ENCODE results near the gene SCYGR5.

DNA sequence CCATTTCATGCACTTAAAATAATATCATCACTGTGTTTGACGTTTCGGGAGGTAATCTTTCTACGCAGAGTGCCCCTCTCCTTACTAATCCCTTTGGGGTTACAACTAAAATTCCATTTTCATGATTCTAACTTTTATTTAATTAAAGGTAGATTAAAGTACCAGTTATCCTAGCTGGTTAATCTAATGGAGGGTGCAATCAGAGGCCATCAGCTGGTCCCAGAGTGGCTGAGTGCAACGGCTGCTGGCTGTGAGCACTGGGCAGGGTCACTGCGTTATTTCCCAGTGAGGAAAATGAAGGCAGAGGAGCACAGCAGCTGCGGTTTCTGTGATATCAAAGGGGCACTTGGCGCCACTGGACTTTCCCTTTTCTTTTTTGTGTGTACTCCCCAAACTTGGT is 37.2 kb upstream of the SCYGR5 start:
- TF ChIP-seq POLR2AphosphoS5 (IDR thresholded peaks at IDR 0.05; ENCODE audit: low read depth, low read length) = no peak
- no peak for TF ChIP-seq POLR2A (IDR thresholded peaks at IDR 0.05; ENCODE audit: low read depth, low read length)
- TF ChIP-seq TAF1 (IDR thresholded peaks at IDR 0.05; ENCODE audit: low read depth, low read length) = no peak
- no peak for TF ChIP-seq SPI1 (IDR thresholded peaks at IDR 0.05; ENCODE audit: low read depth, low read length)
- TF ChIP-seq POU2F2 (IDR thresholded peaks at IDR 0.05; ENCODE audit: low read depth, low read length) = no peak
- TF ChIP-seq PAX5 (IDR thresholded peaks at IDR 0.05; ENCODE audit: insufficient read depth, low read length, severe bottlenecking) = no peak

Data from GM12891 (cell line).